Stimulated activated CD4-positive, alpha-beta T cell treated with anti-CD3 and anti-CD28 coated beads, Interleukin-12 subunit alpha, Interleukin-12 subunit beta, amount 100 ng/mL, for 48 hours (primary cell): ENCODE measurements around the gene MCIDAS.

Experiments used
- DNase-seq, 3 donors: peaks; one replicate each; pipeline ENCODE4 v3.0.0-alpha.2; 2020; ENCODE audit warnings: low read depth in 2 of 3, low spot score in 1 of 3

Gene MCIDAS

GRCh38 chr5:55226934-55227663 lies at the start of gene MCIDAS:
MCIDAS (minus strand) TSS chr5:55227315; CDS start chr5:55227138, 177 bp downstream.
- peak in 2 of 3 donors; percentile 52 to 56 for DNase-seq

DNA sequence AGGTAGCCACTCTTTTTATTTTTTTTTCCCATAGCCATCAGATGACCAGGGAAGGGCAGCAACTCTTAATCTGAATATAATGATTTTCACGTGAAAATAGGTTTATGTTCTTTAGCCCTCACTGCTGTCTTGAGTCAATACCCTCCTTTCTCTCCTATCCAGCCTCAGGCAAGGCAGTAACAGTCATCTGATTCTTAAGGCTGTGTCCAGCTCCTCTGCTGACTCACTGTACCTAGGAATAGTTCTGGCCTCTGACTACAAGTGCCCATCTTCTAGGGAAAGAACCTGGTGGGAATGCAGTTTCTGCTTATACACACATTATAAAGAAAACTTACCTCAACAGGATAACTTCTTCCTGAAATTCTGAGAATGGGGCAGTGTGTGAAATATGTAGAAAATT lies 49.7 kb upstream of the MCIDAS start:
- no peak for DNase-seq

DNA sequence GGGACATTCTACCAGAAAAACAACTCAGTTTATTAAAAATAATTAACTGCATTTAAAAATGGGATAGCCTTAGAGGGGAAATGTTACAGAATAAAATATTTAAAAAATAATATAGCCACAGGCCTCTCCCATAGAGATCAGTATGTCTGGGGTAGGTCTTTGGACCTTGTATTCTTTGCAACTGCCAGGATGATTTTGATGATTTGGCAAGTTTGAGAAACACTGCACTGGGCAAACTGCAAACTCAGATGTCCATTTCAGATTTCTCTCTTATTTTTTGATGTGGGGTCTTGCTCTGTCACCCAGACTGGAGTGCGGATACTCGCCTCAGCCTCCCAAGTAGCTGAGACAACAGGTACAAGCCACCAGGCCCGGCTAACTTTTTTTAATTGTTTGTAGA lies 31.2 kb upstream of the MCIDAS start:
- DNase-seq, result no peak

GRCh38 chr5:55254802-55255201 lies 27.7 kb upstream of the MCIDAS start:
- no peak for DNase-seq

DNA sequence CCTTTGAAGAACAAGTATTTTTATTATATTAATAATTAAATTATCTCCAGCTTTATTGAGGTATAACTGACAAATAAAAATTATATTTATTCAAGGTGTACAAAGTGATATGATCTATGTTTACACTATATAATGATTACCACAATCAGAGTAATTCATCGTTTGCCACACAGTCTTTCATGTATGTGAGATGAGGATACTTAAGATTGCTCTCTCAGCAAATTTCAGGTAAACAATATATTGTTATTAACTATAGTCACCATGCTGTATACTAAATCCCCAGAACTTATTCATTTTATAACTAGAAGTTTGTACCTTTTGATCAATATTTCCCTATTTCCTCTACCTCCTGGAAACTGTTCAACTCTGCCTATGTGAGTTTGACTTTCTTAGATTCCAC lies 22.9 kb upstream of the MCIDAS start:
- DNase-seq, result no peak

DNA sequence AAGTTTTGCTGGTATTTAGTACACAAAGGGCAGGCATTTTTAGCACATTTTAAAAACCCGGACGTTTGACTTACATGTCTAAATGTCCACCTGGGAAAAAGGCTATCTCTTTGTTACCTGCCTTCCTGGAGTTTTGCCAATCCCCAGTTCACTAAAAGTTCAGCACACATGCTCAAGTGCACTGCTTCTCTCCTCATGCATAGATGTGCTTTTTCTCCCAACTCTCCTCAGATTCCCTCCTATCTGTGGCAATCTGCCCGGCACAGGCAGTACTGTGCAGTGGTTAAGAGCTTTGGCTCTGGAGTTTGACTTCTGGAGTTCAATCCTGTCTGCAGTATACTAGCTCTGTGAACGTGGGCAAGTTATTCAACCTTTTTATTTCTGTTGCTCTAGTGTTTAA lies 14.6 kb upstream of the MCIDAS start:
- DNase-seq, result no peak

GRCh38 chr5:55236800-55237199 lies 9.7 kb upstream of the MCIDAS start:
- no peak for DNase-seq

DNA sequence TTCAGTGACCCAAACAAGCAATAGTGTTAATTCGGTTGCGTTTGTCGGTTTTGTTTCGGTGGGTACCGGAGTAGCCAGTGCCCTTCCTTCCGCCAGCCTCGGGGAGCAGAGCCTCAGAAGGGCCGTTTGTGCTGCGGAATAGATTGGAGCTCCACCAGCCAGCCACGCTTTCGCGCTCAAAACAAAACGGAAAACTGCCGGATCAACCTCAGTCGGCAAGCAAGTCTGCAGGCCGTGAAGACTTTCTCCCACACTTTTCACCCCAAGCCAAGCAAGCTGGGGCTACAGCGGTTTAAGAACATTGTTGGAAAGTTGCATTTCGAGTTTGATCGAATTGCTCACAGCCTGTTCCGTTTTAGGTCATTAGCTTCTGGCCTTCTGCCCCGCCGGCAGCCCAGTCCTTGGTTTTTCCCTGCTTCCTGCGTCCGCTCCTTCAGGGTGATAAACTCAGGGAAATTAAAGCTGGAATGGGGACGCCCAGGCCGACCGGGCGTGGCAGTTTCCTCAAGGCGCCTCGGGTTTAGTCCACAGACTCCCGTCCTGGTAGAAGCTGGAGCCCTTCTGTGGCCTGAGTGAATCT lies 7.1 kb upstream of the MCIDAS start:
- DNase-seq, result no peak

DNA sequence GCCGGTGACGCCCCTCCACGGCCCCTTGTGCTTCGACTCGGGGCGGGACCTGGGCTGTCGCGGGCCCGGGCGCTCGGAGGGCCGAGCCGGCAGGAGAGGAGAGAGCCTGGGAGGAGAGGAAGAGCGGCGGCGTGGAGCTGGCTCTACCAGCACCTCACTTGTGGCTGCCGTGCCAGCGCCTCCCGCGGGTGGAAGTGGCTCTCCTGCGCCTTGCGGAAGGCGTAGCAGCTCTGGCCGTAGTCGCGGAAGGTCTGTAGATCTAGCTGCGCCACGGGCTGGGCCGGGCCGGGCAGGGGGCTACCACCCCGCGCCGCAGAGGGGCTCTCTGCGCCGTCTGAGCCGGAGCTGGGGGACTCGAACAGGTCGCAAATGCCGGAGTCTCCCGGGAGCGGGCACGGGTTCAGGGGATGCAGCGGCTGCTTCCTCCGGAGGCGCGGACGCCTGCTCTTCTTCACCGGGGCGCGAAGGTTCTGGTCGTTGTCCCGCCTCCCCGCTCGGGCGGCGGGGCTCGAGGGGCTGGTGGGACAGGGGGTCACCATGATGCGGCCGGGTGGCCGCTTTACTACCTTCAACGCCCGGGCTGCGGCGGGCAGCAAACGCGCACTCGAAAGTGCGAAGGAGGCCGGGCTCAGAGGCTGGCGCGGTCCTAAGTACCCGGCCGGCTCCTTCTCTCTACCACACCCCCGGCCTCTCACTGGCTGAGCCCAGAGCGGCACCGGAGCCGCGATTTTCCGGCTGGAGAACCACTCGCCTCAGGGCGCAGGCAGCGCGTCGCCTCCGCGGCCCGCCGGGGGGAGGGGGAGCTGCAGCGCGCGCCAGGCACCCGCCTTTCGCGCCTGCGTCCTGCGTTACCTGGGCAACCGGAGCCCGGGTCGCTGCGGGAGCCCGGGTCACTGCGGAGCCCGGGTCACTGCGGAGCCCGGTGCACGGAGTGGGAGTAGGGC lies 6.1 kb upstream of the MCIDAS start, which contains the start of gene CCNO:
Gene CCNO (minus strand): TSS at position 624 of the 944 bp plus-strand sequence. CDS start 85 bp downstream, at position 539.
- peak; percentile 26 to 59 (median 39) for DNase-seq

GRCh38 chr5:55232271-55232984 lies 5.3 kb upstream of the MCIDAS start:
- DNase-seq, result no peak

DNA sequence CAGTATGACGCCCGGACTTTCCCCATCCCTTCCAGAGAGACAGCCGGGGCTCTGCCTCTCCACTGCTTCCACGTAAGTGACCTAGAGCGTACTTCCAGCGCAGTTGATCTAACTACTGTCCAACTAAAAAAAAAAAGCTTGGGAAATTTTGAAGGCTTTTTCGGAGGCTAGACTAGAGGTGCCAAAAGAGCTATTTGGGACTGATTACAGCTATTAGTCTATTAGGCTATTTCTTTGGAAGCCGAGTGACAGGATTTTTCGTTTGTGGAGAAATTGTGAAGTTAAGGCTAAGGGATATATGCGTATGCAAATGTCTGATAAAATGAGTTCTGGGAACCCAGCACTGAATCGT lies 4.8 kb upstream of the MCIDAS start:
- no peak for DNase-seq

- DNase-seq, result no peak
Observed at GRCh38 chr5:55231029-55231918, 4.2 kb upstream of the MCIDAS start.

DNA sequence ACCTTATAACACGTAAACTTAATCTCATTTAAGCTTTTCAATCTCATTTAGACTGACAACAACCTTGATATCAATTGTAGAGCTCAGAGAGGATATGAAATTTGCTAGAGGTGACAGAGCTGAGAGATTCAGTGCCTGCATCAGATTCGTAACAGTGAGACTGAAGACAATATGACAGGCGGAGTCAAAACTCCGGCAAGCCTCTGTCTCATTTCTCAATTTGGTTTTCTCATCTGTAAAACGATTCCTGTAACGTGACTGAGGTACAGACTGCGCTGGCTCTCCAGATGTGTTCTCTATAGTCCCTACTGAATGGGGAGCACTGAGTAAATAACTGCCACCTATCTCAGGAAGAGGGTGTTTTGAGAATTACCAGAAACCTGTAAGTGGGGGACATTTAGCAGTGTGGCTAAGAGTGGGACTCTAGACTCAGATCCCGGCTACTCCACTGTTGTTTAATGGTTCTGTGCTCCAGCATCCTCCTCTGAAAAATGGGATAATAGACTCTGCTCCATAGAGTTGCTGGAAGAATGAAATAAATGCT lies 3.0 kb upstream of the MCIDAS start:
- DNase-seq, result no peak

GRCh38 chr5:55227664-55228430 lies 732 bp upstream of the MCIDAS start:
- no peak for DNase-seq

DNA sequence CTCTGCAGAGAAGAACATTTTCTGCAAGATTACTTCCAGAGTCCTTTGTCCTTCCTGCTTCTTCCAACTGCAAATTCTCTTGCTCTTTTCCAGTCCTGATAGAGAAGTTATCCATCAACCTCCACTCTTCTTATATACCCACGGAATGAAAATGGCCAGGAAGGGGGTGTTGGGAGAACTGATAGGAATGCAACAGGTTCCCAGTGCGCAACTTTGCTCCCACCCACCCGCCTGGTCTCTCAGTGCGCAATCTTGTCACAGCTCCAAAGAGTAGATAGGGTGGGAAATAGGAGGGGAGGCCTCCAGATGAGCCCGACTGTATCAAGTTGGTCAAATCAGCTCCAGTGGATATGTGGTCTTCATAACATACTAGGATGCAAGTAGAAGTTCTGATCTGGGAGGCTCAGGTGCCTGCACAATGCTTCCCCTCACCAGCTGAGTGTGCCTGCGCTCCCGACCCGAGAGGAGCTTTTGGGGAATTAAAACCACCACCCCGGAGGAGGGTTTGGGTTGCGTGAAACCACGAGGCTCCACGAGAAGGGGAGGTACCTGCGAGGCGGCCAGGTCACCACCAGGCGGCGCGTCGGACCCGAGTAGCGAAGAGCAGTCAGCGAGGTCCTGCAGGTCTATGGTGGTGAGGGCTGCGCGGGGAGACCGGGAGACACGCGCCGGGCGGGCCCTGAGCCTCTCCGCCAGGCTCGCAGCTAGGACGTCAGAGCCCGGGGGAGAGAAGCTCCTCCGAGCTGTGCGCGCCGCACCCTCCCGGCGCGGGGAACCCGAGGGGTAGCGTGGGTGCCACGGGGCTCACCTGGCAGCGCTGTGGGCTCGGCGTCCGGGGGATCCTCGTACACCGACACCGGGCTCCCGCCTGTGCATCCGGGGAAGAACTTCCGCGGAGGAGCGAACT lies 835 bp downstream of the MCIDAS start:
- DNase-seq, result peak; percentile 59 to 66 (median 61)

DNA sequence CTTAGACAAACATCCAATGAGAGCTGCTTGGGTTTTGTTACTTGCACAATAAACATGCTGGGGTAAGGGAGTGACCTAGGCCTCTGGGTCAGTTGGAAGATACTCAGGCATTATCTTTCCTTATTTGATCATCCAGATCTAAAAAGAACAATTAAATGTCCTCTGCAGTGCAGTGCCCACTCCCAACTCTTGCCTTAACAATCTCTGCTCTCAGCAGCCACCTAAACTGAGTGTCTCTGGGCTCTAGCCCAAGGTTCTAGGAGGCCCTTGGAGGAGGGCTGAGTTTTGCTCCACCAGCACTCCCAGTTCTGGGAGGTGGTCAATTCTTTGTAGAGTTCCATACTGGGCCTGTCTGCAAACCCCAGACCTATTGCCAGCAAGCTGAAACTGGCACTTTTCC lies 1.8 kb downstream of the MCIDAS start:
- no peak for DNase-seq

DNA sequence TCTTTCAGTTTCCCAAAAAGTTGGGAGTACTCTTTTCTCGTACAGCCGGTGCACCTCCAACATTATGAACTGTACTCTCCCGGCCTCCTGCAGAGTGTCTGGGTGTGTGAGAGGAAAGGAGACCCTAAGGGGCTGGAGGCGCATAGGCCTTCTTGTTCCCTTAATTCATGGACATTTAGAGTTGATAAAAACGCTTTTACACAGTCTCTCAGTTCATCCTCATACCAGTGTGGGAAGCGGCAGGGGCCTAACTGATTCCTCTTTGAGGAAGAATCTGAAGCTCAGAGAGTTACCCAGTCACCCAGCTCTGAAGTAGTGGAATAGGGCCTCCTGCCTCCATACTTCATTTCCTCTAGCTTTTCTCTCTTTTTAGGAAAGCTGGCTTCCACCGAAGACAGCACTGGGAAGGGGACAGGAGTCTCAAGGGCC lies 3.3 kb downstream of the MCIDAS start:
- DNase-seq, result no peak
